ENCODE results near the gene RDM1.

RDM1 gene

GRCh38 chr17:35932586-35932985, 2.0 kb upstream of the RDM1 start:
- no peak for DNase-seq (ENCODE audit: low spot score)

- no peak for DNase-seq (ENCODE audit: low spot score)
These were observed 1.3 kb upstream of the RDM1 start for GRCh38 chr17:35931794-35932425.

- DNase-seq (ENCODE audit: low spot score): no peak
These were observed 2.9 kb downstream of the RDM1 start for GRCh38 chr17:35927714-35928113.

GRCh38 chr17:35923609-35924114, 6.9 kb downstream of the RDM1 start:
- no peak for DNase-seq (ENCODE audit: low spot score)

- DNase-seq (ENCODE audit: low spot score): no peak
These were observed 10.3 kb downstream of the RDM1 start for GRCh38 chr17:35920229-35920628.

- DNase-seq (ENCODE audit: low spot score): no peak
These were observed 11.9 kb downstream of the RDM1 start for GRCh38 chr17:35918665-35919064.

GRCh38 chr17:35917519-35918213, 12.9 kb downstream of the RDM1 start:
- no peak for DNase-seq (ENCODE audit: low spot score)

- no peak for DNase-seq (ENCODE audit: low spot score)
These were observed 15.2 kb downstream of the RDM1 start for GRCh38 chr17:35915153-35915964.

- DNase-seq (ENCODE audit: low spot score): no peak
These were observed 16.2 kb downstream of the RDM1 start for GRCh38 chr17:35914354-35914753.

- no peak for DNase-seq (ENCODE audit: low spot score)
These were observed 17.0 kb downstream of the RDM1 start for GRCh38 chr17:35913609-35914008.

- no peak for DNase-seq (ENCODE audit: low spot score)
These were observed 17.6 kb downstream of the RDM1 start for GRCh38 chr17:35912942-35913341.

GRCh38 chr17:35912339-35912912, 18.1 kb downstream of the RDM1 start:
- DNase-seq (ENCODE audit: low spot score): no peak

GRCh38 chr17:35909408-35909807, 21.2 kb downstream of the RDM1 start:
- DNase-seq (ENCODE audit: low spot score): no peak

GRCh38 chr17:35907691-35908090, 22.9 kb downstream of the RDM1 start:
- no peak for DNase-seq (ENCODE audit: low spot score)

- DNase-seq (ENCODE audit: low spot score): no peak
These were observed 23.5 kb downstream of the RDM1 start for GRCh38 chr17:35906926-35907637.

- DNase-seq (ENCODE audit: low spot score): no peak
These were observed 24.2 kb downstream of the RDM1 start for GRCh38 chr17:35906191-35906925.

- no peak for DNase-seq (ENCODE audit: low spot score)
These were observed 27.1 kb downstream of the RDM1 start for GRCh38 chr17:35903451-35903850.

GRCh38 chr17:35901631-35902175, 28.9 kb downstream of the RDM1 start:
- no peak for DNase-seq (ENCODE audit: low spot score)

GRCh38 chr17:35900708-35901480, 29.7 kb downstream of the RDM1 start:
- no peak for DNase-seq (ENCODE audit: low spot score)

- DNase-seq (ENCODE audit: low spot score): no peak
These were observed 30.3 kb downstream of the RDM1 start for GRCh38 chr17:35900280-35900679.
